H1 (cell line): ENCODE results near the gene OR3A2. TPM values are rescaled to one million over a fixed set of nuclear protein-coding genes. Genes with fewer than 3 reads are reported as not detected.

ENCODE experiments used
- CTCF ChIA-PET: fragments of 300-600 bp; sonication (Branson Sonifier 250); formaldehyde crosslinking; loops from one replicate; lab custom pipeline; 2021; ENCODE audit not compliant: partially characterized antibody; lab: Charles Lee
- POLR2A ChIA-PET: fragments of 300-600 bp; sonication (Branson Sonifier 250); formaldehyde crosslinking; loops from one replicate; lab custom pipeline; 2021; ENCODE audit warnings: inconsistent platforms; ENCODE audit not compliant: partially characterized antibody; lab: Charles Lee
- DNase-seq, 2 experiments: peaks; one replicate each; pipeline versions ENCODE4 v3.0.0 to v3.0.0-alpha.2; 2010 to 2022; ENCODE audit warnings: low spot score in 2 of 2, low read depth in 1 of 2, mixed read lengths in 1 of 2
- FAIRE-seq: peaks from 2 replicates; lab custom pipeline; 2011; peaks lifted over from hg19 to GRCh38; lab: Jason Lieb, UNC
- H2AFZ ChIP-seq: 2 replicates; pipeline ENCODE4 v1.8.1; 2012; ENCODE audit warnings: low read length, inconsistent platforms
- H2AK5ac ChIP-seq: 2 replicates; pipeline ENCODE4 v1.6.1; 2013; ENCODE audit warnings: low read depth, low read length
- H2BK120ac ChIP-seq: replicated peaks from 2 replicates; pipeline ENCODE3; 2013; ENCODE audit warnings: low read depth, low read length, inconsistent platforms
- H2BK12ac ChIP-seq: 2 replicates; pipeline ENCODE4 v1.6.1; 2013; ENCODE audit warnings: low read depth, low read length
- H2BK15ac ChIP-seq: 2 replicates; pipeline ENCODE4 v1.6.1; 2013; ENCODE audit warnings: low read length
- H2BK20ac ChIP-seq: 2 replicates; pipeline ENCODE4 v1.6.1; 2013; ENCODE audit warnings: low read length
- H2BK5ac ChIP-seq: 2 replicates; pipeline ENCODE4 v1.6.1; 2013; ENCODE audit warnings: low read depth, low read length
- H3K14ac ChIP-seq: 2 replicates; pipeline ENCODE4 v1.6.1; 2013; ENCODE audit warnings: inconsistent platforms; ENCODE audit not compliant: insufficient read length
- H3K18ac ChIP-seq: 2 replicates; pipeline ENCODE4 v1.6.1; 2013; ENCODE audit warnings: low read length; ENCODE audit errors: extremely low read depth
- H3K23ac ChIP-seq: 2 replicates; pipeline ENCODE4 v1.6.1; 2013; ENCODE audit warnings: inconsistent platforms; ENCODE audit not compliant: insufficient read length
- H3K23me2 ChIP-seq: 2 replicates; pipeline ENCODE4 v1.6.1; 2013; ENCODE audit warnings: low read depth, low read length
- H3K27ac ChIP-seq: 2 replicates; pipeline ENCODE4 v1.6.1; 2011; ENCODE audit warnings: low read depth, low read length, inconsistent platforms
- H3K27me3 ChIP-seq, 4 experiments: replicated peaks in 1 of 4; 1 replicate in 1 of 4; 2 replicates in 3 of 4; pipeline versions ENCODE4 v1.6.1 to v1.8.1; 2011 to 2013; ENCODE audit warnings: low read length in 3 of 4, mild to moderate bottlenecking in 3 of 4, inconsistent platforms in 2 of 4, mixed read lengths in 2 of 4, moderate library complexity in 1 of 4; ENCODE audit not compliant: control insufficient read depth in 3 of 4, insufficient read depth in 3 of 4; ENCODE audit errors: extremely low read depth in 1 of 4
- H3K36me3 ChIP-seq, 4 experiments: 2 replicates each; pipeline versions ENCODE4 v1.6.1 to v1.8.1; 2011 to 2013; ENCODE audit warnings: mild to moderate bottlenecking in 4 of 4, low read length in 3 of 4, moderate library complexity in 2 of 4, control low read depth in 1 of 4, inconsistent platforms in 1 of 4; ENCODE audit not compliant: insufficient read depth in 4 of 4, control insufficient read depth in 2 of 4
- H3K4ac ChIP-seq: replicated peaks from 2 replicates; pipeline ENCODE3; 2013; ENCODE audit warnings: low read length, low read depth, mixed read lengths, inconsistent platforms; ENCODE audit not compliant: insufficient read length
- H3K4me1 ChIP-seq, 4 experiments: replicated peaks in 1 of 4; 1 replicate in 1 of 4; 2 replicates in 3 of 4; pipeline versions ENCODE4 v1.6.1 to v1.8.1; 2011 to 2013; ENCODE audit warnings: low read length in 3 of 4, inconsistent platforms in 2 of 4, mixed read lengths in 1 of 4; ENCODE audit not compliant: insufficient read depth in 4 of 4, control insufficient read depth in 3 of 4
- H3K4me2 ChIP-seq, 2 experiments: 2 replicates each; pipeline versions ENCODE4 v1.6.1 to v1.8.1; 2011 to 2013; ENCODE audit warnings: low read depth in 2 of 2, low read length in 2 of 2, control low read depth in 1 of 2, inconsistent platforms in 1 of 2, mild to moderate bottlenecking in 1 of 2; ENCODE audit not compliant: insufficient read depth in 1 of 2
- H3K4me3 ChIP-seq, 4 experiments: fragments of 200-600, 300-600 bp in 1 of 4; sonication (generic), shearing (Covaris generic), sonication (Bioruptor Twin) in 1 of 4; 2 replicates each; pipeline versions ENCODE4 v1.5.1 to v1.8.1; 2011 to 2016; ENCODE audit warnings: low read length in 4 of 4, low read depth in 3 of 4, control low read depth in 2 of 4, inconsistent platforms in 2 of 4, mild to moderate bottlenecking in 2 of 4, mixed read lengths in 1 of 4, moderate library complexity in 1 of 4; ENCODE audit not compliant: insufficient read depth in 2 of 4; ENCODE audit errors: extremely low read depth in 1 of 4
- H3K56ac ChIP-seq: replicated peaks from 2 replicates; pipeline ENCODE3; 2013; ENCODE audit warnings: low read depth, mild to moderate bottlenecking, mixed read lengths, low read length, inconsistent platforms; ENCODE audit not compliant: insufficient read length
- H3K79me1 ChIP-seq: 2 replicates; pipeline ENCODE4 v1.6.1; 2013; ENCODE audit warnings: low read depth, low read length, control low read depth
- H3K79me2 ChIP-seq, 2 experiments: 2 replicates each; pipeline versions ENCODE4 v1.6.1 to v1.8.1; 2012 to 2013; ENCODE audit warnings: low read length in 2 of 2, mild to moderate bottlenecking in 2 of 2, inconsistent platforms in 1 of 2; ENCODE audit not compliant: insufficient read depth in 2 of 2, control insufficient read depth in 1 of 2
- H3K9ac ChIP-seq, 4 experiments: replicated peaks in 1 of 4; 1 replicate in 1 of 4; 2 replicates in 3 of 4; pipeline versions ENCODE4 v1.6.1 to v1.8.1; 2011 to 2013; ENCODE audit warnings: low read depth in 3 of 4, low read length in 3 of 4, control low read depth in 2 of 4, mild to moderate bottlenecking in 2 of 4, moderate library complexity in 2 of 4, inconsistent platforms in 1 of 4; ENCODE audit errors: extremely low read depth in 1 of 4
- H3K9me3 ChIP-seq, 2 experiments: 2 replicates each; pipeline versions ENCODE4 v1.6.1 to v1.8.1; 2012 to 2013; ENCODE audit warnings: mild to moderate bottlenecking in 2 of 2, moderate library complexity in 2 of 2, control low read depth in 1 of 2, inconsistent platforms in 1 of 2, low read depth in 1 of 2, low read length in 1 of 2, mixed read lengths in 1 of 2; ENCODE audit not compliant: insufficient read depth in 2 of 2
- H4K20me1 ChIP-seq, 2 experiments: replicated peaks in 1 of 2; 2 replicates each; pipeline versions ENCODE3 to v1.8.1; 2011 to 2013; ENCODE audit warnings: inconsistent platforms in 2 of 2, low read length in 2 of 2, mild to moderate bottlenecking in 1 of 2; ENCODE audit not compliant: insufficient read depth in 2 of 2, control insufficient read depth in 1 of 2
- H4K5ac ChIP-seq: 2 replicates; pipeline ENCODE4 v1.6.1; 2013; ENCODE audit warnings: low read length, low read depth, mixed read lengths, inconsistent platforms; ENCODE audit not compliant: insufficient read length
- H4K8ac ChIP-seq: 2 replicates; pipeline ENCODE4 v1.8.0; 2013; ENCODE audit warnings: mild to moderate bottlenecking, moderate library complexity, low read length, inconsistent platforms; ENCODE audit not compliant: insufficient read depth; ENCODE audit errors: extremely low read depth
- H4K91ac ChIP-seq: replicated peaks from 2 replicates; pipeline ENCODE3; 2013; ENCODE audit warnings: low read length, mixed read lengths, inconsistent platforms; ENCODE audit not compliant: insufficient read length
- BRCA1 ChIP-seq: IDR thresholded peaks from 2 replicates; pipeline ENCODE4 v1.6.1; 2012; ENCODE audit warnings: low read depth, low read length, improper control_type of control experiment
- MAFK ChIP-seq: IDR thresholded peaks from 2 replicates; pipeline ENCODE4 v1.6.1; 2012; ENCODE audit warnings: low read depth, mild to moderate bottlenecking, improper control_type of control experiment, low read length
- POLR2A ChIP-seq, 2 experiments: IDR thresholded peaks; 1 replicate in 1 of 2; 2 replicates in 1 of 2; pipeline ENCODE4 v1.6.1; 2011; ENCODE audit warnings: low read depth in 2 of 2, low read length in 2 of 2, mild to moderate bottlenecking in 2 of 2; ENCODE audit errors: control extremely low read depth in 1 of 2
- SIX5 ChIP-seq: IDR thresholded peaks from 2 replicates; pipeline ENCODE4 v1.6.1; 2011; ENCODE audit warnings: mild to moderate bottlenecking, low read depth, low read length
- TAF1 ChIP-seq: IDR thresholded peaks from 2 replicates; pipeline ENCODE4 v1.6.1; 2011; ENCODE audit warnings: mild to moderate bottlenecking, low read depth, low read length
- TAF7 ChIP-seq: optimal IDR thresholded peaks from 2 replicates; pipeline ENCODE3; 2011; ENCODE audit warnings: low read depth, mild to moderate bottlenecking, inconsistent platforms, low read length, moderate library complexity, borderline replicate concordance
- ZNF274 ChIP-seq: IDR thresholded peaks from 2 replicates; pipeline ENCODE4 v1.7.0; 2012; ENCODE audit warnings: low read length, borderline replicate concordance; ENCODE audit errors: extremely low read depth
- WGBS, 2 experiments: shearing (Covaris generic) in 1 of 2; methylation state at CpG; one replicate each; pipeline versions ENCODE4 v1.1.6 to v1.1.7; 2013 to 2015; ENCODE audit warnings: low lambda C conversion rate in 2 of 2, mixed read lengths in 2 of 2, inconsistent platforms in 1 of 2, low coverage in 1 of 2, missing lambda C conversion rate in 1 of 2; ENCODE audit not compliant: insufficient replicate concordance in 2 of 2, insufficient coverage in 1 of 2, insufficient read length in 1 of 2; ENCODE audit errors: extremely low coverage in 1 of 2, missing lambda C conversion rate in 1 of 2; 5-methylcytosine and 5-hydroxymethylcytosine counted together
- polyA plus RNA-seq, 7 experiments: library from polyadenylated mRNA; depleted of rRNA in 3 of 7; stranded (reverse) in 5 of 7; unstranded in 2 of 7; fragments of >200 nt in 5 of 7; fragments of 200-250 nt in 2 of 7; gene quantifications; 1 replicate in 5 of 7; 2 replicates in 1 of 7; 4 replicates in 1 of 7; pipeline versions ENCODE4 v1.2.1 to v1.2.3, GENCODE V29; 2011 to 2013; ENCODE audit warnings: missing spikeins in 2 of 7, mixed read lengths in 2 of 7
- total RNA-seq: library from RNA; stranded (reverse); fragmentation: NEBNext Ultra II Directional; extraction: Animal tissue kit (Norgen Biotek cat#: 25700); gene quantifications from 2 replicates; pipeline ENCODE4 v1.2.1, GENCODE V29; 2021

Gene OR3A2
- total and polyA plus RNA-seq, 2 of the 8 experiments (the other 6 are each of a cell fraction or from before 2014, with no cell fraction given), result not detected

- H3K9ac ChIP-seq, result no peak overlapping the region
- no peak overlapping the region for H2BK12ac ChIP-seq
- no peak overlapping the region for H3K27ac ChIP-seq
- H4K91ac ChIP-seq, result no peak overlapping the region
- H3K4me3 ChIP-seq, result no peak overlapping the region
- no peaks in the 10 kb centered on the region for H3K79me2 ChIP-seq
- 71% methylated on average over 5 of the region's 5 CpGs; no CpG with 5 or more reads in 1 of the 2 experiments for WGBS, 2 experiments
- H3K56ac ChIP-seq, result no peak overlapping the region
- POLR2A ChIA-PET, result no interaction called here
- no peaks in the 10 kb centered on the region for H3K79me1 ChIP-seq
- no peak overlapping the region for H3K4ac ChIP-seq
- no peak overlapping the region for H2AFZ ChIP-seq
- peaks cover 30 to 40% of the 10 kb centered on the region in 2 experiments; a peak in 3 of 4 replicates for H3K9me3 ChIP-seq
- H3K36me3 ChIP-seq, result no peaks in the 10 kb centered on the region
- H2BK20ac ChIP-seq, result no peak overlapping the region
- no peak overlapping the region for H3K4me2 ChIP-seq
- H4K5ac ChIP-seq, result no peak overlapping the region
- no peaks in the 10 kb centered on the region for H3K23me2 ChIP-seq
- no peak overlapping the region for H3K23ac ChIP-seq
- H4K20me1 ChIP-seq, result no peaks in the 10 kb centered on the region
- DNase-seq (no peak), FAIRE-seq (no peak)
- TF ChIP-seq POLR2A (IDR thresholded peaks at IDR 0.05; ENCODE audit: control extremely low read depth in 1 of 2, low read depth in 2 of 2, low read length in 2 of 2), result no peak
- no peak for TF ChIP-seq TAF7
- no peak for TF ChIP-seq TAF1
- no peak for TF ChIP-seq SIX5
- TF ChIP-seq MAFK, result no peak
- TF ChIP-seq BRCA1, result no peak
- no peak for TF ChIP-seq ZNF274
- H3K14ac ChIP-seq, result no peak overlapping the region
- CTCF ChIA-PET, result no interaction called here
- no peak overlapping the region for H4K8ac ChIP-seq
- no peaks in the 10 kb centered on the region for H3K4me1 ChIP-seq
- no peak overlapping the region for H3K18ac ChIP-seq
- H3K27me3 ChIP-seq, result no peaks in the 10 kb centered on the region
- H2BK120ac ChIP-seq, result no peak overlapping the region
- no peak overlapping the region for H2BK15ac ChIP-seq
- no peak overlapping the region for H2AK5ac ChIP-seq
- H2BK5ac ChIP-seq, result no peak overlapping the region
Measured at GRCh38 chr17:3271072-3271848, 114.8 kb downstream of the OR3A2 start.
